ENCODE results near the gene PRKCZ.

PRKCZ gene

GRCh38 chr1:2163205-2163604 lies 113.0 kb downstream of the PRKCZ start:
- no peak for DNase-seq

- no peak for DNase-seq
Observed at GRCh38 chr1:2165646-2166045, 115.4 kb downstream of the PRKCZ start.

- DNase-seq = no peak
Observed at GRCh38 chr1:2166254-2166653, 116.0 kb downstream of the PRKCZ start.

GRCh38 chr1:2166695-2167094 lies 116.5 kb downstream of the PRKCZ start:
- no peak for DNase-seq

- no peak for DNase-seq
Observed at GRCh38 chr1:2168090-2168489, 117.9 kb downstream of the PRKCZ start.

GRCh38 chr1:2168535-2168934 lies 118.3 kb downstream of the PRKCZ start:
- no peak for DNase-seq

GRCh38 chr1:2169200-2169836 lies 119.1 kb downstream of the PRKCZ start:
- no peak for DNase-seq

GRCh38 chr1:2170211-2170610 lies 120.0 kb downstream of the PRKCZ start:
- DNase-seq = no peak

- DNase-seq = no peak
Observed at GRCh38 chr1:2172012-2172411, 121.8 kb downstream of the PRKCZ start.

GRCh38 chr1:2172551-2173146 lies 122.4 kb downstream of the PRKCZ start:
- DNase-seq = no peak

GRCh38 chr1:2173546-2174347 lies 123.5 kb downstream of the PRKCZ start:
- DNase-seq = no peak

GRCh38 chr1:2174348-2175054 lies 124.3 kb downstream of the PRKCZ start:
- peak; percentile 50 for DNase-seq

GRCh38 chr1:2175055-2175414 lies 124.8 kb downstream of the PRKCZ start:
- DNase-seq = no peak

- DNase-seq = no peak
Observed at GRCh38 chr1:2175681-2176454, 125.7 kb downstream of the PRKCZ start.

- DNase-seq = no peak
Observed at GRCh38 chr1:2176615-2177014, 126.4 kb downstream of the PRKCZ start.

GRCh38 chr1:2177541-2177940 lies 127.3 kb downstream of the PRKCZ start:
- no peak for DNase-seq

GRCh38 chr1:2177946-2178538 lies 127.8 kb downstream of the PRKCZ start:
- DNase-seq = no peak

GRCh38 chr1:2178875-2179274 lies 128.7 kb downstream of the PRKCZ start:
- no peak for DNase-seq

- DNase-seq = no peak
Observed at GRCh38 chr1:2179283-2180013, 129.2 kb downstream of the PRKCZ start.

GRCh38 chr1:2180297-2181245 lies 130.4 kb downstream of the PRKCZ start:
- DNase-seq = no peak

Data from NCI-H2227 treated with DMSO at 0.1 percent for 48 hours (cell line).